Inflammatory macrophage (primary cell): Measurements from ENCODE around the gene ATP1A3.
"Not testable (repeated sequence)": the region's sequence is repeated elsewhere in the genome, so short reads cannot be mapped to it uniquely, and the experiment has no call there.

ENCODE experiments used
- DNase-seq, 2 donors: peaks; one replicate each; pipeline ENCODE4 v3.0.0-alpha.2; 2020 to 2022
- total RNA-seq, 18 experiments: gene quantifications; one replicate each; lab custom pipeline; 2026; ENCODE audit warnings: mixed read lengths in 6 of 18, inconsistent platforms in 2 of 18; lab: John Stamatoyannopoulos, UW

The ATP1A3 gene
- total RNA-seq, result 0 to 0.16 (median 0) reads per million in 18 experiments

DNA sequence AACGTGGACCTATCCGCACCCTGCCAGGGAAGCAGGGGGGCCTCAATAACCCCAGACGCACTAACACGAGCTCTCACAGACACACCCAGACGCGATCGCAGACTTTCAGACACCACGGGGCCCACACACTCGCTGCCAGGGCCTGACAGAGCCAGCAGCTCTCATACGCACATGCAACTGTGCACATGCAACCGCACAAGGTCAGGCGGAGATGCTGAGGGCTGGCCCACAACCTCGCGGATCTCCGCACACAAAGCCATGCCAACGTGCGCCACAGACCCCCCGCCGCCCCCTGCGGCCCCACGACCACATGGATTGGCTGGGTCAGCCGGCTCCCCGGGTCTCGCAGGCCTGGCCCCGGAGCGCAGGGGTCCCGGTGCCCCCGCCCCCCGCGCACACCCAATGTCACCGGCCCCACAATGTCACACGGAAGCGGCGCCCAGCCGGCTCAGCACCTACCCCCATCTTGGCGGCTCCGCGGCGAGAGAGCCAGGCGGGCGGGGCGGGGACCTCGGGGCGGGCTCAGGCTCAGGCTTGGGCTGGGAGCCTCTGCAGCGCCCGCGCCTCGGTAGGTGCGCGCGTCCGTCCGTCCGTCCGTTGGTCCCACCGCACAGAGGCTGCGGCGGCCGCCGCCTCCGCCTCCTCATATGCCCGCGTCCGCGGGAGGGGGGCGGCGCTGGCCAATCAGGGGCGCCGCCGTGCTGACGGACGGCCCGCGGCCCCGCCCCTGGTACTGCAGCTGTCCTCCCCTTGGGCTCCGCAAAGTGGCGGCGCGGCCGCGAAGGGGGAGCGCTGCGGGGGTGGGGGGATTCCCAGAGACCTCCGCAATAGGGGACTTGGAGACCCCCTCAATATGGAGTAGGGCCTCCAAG lies at the start of gene ATP1A3:
TSS of gene ATP1A3 (minus strand) at position 619 of the 872 bp plus-strand sequence. CDS start at position 465, 154 bp downstream.
- DNase-seq, result peak; percentile 3 to 32

DNA sequence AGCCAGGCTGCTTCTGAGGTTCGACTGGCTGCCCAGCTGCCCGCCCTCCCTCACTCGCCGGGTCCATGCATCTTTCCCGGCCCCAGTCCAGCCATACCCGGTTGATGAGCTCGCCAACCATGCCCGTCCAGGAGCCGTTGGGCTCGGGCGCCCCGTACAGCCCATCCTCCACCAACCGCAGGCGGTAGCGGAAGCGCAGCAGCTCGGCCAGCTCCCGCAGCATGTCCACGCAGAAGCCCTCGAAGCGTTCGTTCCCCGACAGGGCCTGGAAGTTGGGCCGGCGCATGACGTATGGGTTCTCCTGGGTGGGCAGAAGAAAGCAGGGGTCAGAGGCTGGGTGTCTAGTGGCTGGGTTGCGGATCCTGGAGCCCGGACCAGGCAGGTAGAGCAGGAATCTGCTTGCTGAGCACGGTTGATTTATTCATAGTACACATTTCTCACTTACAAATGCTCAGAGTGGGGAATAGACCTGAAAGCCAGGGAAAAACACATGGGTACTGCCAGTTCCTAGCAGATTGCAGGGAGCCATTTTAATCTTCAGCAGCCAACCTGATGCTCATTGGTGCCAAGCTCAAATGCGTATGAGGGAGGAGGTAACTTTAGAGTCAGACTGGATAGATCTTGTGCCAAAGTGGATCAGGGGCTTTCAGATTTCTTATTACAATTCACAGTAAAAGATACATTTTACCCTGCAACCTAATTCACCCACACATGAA lies 48.6 kb upstream of the ATP1A3 start:
- no peak for DNase-seq

- not testable (repeated sequence) for DNase-seq
Measured at GRCh38 chr19:42040491-42040890, 46.5 kb upstream of the ATP1A3 start.

DNA sequence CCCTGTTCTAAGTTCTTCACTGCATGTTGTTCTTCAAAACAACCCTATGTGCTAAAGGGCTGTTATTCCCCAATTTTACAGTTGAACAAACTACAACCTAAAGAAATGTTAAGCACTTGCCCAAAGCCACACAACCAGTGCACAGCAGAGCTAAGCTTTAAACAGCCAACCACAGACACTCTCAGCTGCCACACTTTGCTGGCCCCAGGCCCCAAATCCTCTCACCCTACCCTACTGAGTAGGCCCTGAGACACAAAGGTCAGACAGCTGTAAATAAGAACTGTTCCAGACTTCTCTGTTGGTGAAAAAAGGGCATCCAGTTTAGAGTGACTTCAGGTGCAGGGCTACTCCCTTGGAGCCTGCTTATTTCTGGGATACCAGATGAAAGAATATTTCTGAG lies 46.0 kb upstream of the ATP1A3 start:
- DNase-seq, result no peak

DNA sequence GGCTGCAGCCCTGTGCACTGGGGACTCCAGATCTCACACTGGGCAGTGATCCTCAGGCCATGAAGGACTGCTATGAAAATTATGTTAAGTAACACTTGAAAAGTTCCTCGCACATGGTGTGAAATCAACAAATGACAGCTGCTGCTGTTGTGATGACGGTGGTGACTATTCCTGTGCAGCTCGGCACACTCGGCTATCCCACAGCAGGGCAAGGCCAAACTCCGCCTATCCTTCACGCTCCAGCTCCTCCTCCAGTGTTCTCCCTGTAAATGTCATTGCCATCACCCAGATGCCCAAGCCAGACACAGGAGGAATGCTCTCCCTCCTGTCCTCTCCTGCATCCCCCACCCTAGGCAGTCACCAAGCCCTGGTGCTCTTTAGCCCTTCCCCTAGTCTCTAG lies 44.6 kb upstream of the ATP1A3 start:
- no peak for DNase-seq

DNA sequence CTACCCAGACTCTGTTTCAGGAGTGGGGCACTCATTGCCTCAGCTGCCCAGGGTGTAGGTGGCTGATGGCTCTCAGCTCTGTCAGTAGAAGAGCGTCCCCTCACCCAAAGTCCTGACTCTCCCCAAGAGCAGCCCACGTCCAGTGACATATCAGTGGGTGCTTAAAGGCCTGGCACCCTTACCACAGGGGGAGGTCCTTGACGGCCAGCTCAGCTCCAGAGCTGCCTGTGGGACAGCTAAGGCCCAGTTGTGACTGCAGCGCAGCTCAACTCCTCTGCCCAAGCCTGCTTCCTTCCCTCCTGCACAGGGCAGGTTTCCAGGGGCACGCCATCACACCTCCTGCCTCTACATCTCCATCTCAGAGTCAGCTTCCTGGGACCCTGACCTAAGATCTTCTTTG lies 43.6 kb upstream of the ATP1A3 start:
- DNase-seq, result no peak

DNA sequence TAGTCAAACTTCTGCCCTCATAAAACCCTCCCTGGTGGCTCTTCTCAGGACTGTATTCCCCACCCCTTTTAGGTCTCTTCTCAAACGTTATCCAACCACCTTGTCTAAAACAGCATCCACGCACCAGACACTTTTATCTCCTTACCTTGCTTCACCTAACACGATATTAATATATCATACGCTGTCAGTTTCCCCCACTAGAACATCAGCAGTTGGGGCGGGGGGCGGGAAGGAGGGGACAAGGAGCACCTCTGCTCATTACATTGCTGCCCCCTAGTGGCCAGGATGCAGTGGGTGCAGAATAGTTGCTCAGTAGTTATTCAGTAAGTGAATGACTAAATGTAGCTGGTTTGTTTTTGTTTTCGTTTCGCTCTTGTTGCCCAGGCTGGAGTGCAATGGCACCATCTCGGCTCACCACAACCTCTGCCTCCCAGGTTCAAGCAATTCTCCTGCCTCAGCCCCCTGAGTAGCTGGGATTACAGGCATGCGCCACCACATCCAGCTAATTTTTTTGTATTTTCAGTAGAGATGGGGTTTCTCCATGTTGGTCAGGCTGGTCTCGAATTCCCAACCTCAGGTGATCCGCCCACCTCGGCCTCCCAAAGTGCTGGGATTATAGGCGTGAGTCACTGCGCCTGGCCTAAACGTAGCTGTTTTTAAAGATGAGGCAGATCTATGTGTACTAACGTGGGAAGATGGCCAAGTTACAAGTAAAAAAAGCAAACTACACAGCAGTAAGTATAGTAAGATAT lies 40.8 kb upstream of the ATP1A3 start:
- DNase-seq, result peak; percentile 41

DNA sequence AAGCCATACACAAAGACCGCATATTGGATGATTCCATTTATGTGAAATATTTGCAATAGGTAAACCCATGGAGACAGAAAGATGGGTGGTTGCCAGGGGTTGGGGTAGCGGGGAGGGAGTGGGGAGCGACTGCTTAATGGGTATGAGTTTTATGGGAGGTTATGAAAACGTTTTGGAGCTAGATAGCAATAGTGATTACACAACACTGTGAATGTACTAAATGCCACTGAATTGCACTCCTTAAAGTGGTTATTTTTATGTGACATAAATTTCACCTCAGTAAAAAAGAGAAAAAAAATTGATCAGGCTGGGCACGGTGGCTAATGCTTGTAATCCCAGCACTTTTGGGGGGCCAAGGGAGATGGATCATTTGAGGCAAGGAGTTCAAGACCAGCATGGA lies 39.4 kb upstream of the ATP1A3 start:
- DNase-seq, result no peak

- no peak for DNase-seq
Measured at GRCh38 chr19:42032431-42032830, 38.4 kb upstream of the ATP1A3 start.

DNA sequence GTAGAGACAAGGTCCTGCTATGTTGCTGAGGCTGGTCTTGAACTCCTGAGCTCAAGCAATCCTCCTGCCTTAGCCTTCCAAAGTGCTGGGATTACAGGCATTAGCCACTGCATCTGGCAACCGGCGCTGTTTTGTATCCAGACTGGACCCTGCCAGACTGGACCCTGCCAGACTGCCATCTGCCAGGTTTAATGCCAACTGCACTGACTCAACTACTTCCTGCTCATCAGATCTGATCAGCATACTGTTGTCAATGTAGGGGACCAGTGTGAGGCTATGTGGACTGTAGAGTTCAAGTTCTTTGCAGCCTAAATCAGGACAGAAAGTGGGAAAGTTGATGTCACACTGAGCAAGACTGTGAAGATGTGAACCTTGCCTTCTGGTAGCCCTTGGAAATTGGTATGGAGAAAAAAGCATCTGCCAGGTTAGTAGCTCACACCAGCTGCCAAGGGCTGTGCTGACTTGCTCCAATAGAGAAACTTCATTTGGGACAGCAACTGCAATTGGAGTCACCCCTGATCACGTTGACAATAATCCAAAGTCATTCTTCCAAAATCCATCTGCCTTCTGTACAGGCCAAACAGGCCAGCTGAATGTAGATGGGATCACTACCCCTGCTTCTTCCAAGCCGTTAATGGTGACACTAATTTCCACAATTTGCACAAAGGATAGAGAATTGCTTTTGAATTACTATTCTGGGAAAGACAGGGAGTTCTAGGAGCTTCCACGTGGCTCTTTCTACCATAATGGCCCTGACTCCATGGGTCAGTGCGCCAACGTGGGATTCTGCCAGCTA lies 36.8 kb upstream of the ATP1A3 start:
- DNase-seq, result no peak

GRCh38 chr19:42028304-42029216 lies 34.5 kb upstream of the ATP1A3 start:
- peak; percentile 5 to 8 for DNase-seq

DNA sequence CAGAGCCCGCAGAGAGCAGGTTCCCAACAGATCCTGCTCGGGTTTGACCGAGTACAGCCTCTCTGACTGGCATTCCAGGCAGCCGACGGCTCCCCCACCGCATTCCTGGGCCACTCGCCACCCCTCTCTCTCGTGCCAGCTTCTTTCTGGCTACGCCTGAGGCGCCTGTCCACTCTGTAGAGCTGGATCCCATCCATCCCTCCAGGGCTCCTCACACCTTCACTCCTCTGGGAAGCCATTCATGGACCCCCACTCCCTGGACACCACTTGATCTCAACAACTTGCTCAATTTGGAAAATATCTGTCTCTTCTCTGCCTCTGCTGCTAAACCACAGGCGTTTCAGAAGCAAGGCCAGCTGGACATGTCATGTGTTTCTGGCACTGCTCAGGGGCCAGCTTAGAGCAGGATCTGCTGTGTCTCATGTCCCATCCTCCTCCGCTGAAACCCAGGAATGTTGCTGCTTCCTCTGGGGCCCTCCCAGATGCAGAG lies 30.6 kb upstream of the ATP1A3 start:
- no peak for DNase-seq

DNA sequence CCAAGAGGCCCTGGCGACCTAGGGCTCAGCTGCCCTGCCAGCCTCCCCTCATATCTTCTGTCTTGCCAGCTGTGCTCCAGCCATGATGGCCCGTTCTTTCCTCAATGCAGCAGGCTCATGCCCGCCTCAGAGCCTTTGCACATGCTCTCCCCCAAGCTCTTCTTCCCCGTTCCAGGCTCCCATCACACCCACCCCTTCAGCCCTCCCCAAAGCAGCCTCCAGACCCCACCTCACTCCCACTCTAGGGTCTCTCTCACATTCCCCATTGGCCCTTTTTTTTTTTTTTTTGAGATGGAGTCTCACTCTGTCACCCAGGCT lies 29.9 kb upstream of the ATP1A3 start:
- DNase-seq, result no peak

DNA sequence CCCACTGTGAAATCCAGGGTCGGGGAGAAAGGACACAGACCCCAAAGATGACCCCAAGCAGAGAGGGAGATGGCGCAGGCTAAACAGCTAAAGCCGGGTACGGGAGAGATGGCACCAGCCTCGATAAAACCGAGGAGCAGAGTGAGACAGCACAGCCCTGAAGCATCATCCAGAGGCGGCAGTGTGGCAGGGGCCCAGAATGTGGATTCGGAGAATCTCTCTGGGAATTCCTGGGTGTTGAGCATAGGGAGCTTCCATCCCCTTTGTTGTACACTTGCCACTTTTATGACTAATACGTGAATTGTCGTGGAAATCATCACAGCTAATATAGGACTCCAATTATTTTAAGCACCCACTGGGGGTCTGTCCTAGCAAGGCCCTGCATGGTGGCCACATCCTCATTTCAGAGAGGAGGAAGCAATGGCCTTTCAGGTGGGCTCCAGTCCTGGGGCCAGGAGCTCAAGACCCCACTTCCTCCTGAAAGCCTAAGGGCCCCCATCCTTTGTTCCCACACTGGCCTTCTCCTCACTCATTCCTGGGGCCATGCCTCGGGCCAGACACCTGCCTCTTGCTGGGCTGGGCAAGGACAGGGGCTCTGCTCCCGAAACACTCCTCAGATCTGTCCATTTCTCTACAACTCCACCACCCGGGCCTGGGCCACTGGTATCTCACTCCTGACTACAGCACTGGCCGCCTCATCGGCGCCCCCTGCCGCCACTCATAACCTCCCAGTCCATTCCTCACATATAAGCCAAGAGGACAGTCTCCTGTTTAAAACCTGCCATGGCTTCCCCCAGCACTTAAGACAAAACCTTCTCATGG lies 29.3 kb upstream of the ATP1A3 start:
- peak in 1 of 2 donors; percentile 6 for DNase-seq

DNA sequence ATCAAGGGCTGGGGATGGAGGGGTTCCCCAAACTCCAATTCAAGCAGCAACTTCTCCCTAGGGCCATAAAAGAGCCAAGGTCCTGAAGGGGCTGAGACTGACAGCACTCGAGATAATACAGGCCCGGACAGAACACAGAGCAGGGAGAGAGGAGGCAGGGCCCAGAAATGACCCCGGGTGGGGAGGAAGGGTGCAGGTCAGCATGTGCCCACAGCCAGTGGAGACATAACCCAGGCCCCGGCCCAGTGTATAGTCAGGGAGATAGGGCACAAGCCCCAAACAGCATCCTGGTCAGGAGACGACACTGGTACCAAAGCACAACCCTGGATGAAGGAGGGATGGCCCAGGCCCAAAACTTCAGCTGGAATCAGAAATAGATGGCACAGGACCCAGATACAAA lies 28.6 kb upstream of the ATP1A3 start:
- DNase-seq, result no peak

GRCh38 chr19:42021185-42021584 lies 27.2 kb upstream of the ATP1A3 start:
- no peak for DNase-seq

DNA sequence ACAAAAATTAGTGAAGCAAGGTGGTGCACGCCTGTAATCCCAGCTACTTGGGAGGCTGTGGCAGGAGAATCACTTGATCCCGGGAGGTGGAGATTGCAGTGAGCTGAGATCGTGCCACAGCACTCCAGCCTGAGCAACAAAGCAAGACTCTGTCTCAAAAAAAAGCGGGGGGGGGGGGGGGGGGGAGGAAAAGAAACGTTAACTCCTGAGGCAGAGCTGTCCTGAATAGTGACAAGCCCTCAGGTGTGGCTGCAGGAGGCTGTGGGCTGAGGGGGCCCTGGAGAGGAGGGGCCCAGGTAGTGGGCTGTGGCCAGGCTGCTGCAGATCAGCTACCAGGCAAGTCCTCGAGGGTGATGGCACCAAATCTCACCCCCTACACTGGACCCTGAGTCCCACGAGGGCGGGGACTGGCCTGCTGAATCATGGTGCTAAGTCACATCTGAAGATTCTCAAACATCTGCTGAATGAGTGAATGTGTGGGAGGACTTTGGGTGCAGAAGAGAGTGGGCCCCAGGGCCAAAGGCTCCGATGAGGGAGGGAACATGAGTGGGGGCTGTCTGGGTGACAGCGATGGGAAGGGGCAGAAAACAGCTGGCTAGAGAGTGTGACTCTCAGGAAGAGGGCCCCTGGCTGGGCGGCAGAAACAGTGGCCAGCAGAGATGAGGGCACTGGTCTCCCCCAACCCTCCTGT lies 24.6 kb upstream of the ATP1A3 start:
- no peak for DNase-seq

DNA sequence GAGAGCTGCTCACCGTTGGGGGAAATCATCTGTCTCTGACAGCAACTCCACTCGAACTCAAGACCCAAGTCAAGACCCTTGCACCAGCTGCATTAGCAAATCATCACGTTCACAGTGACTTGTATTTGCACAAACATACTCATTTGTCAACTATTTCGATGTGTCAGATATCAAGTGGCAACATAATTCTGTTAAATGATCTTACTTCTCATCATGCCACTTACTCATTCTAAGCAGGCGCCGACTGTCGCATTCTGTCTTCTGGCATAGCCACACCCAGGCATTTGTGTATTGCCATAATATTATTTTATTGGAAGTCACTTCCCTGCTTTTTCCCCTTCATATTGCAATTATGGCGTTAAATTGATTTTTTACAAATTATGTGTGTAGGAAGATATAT lies 23.0 kb upstream of the ATP1A3 start:
- DNase-seq, result no peak

- DNase-seq, result not testable (repeated sequence)
Measured at GRCh38 chr19:42012747-42013146, 18.7 kb upstream of the ATP1A3 start.
